ENCODE results near the gene PCED1B.

The PCED1B gene

GRCh38 chr12:47120736-47121135 lies 41.3 kb downstream of the PCED1B start:
- no peak for DNase-seq (ENCODE audit: low read depth in 2 of 2)

- DNase-seq (ENCODE audit: low read depth in 2 of 2), result no peak
Observed at GRCh38 chr12:47121146-47121545, 41.7 kb downstream of the PCED1B start.

GRCh38 chr12:47122602-47123001 lies 43.2 kb downstream of the PCED1B start:
- DNase-seq (ENCODE audit: low read depth in 2 of 2), result no peak

- no peak for DNase-seq (ENCODE audit: low read depth in 2 of 2)
Observed at GRCh38 chr12:47123730-47124129, 44.3 kb downstream of the PCED1B start.

- DNase-seq (ENCODE audit: low read depth in 2 of 2), result no peak
Observed at GRCh38 chr12:47124451-47124850, 45.0 kb downstream of the PCED1B start.

GRCh38 chr12:47126246-47126645 lies 46.8 kb downstream of the PCED1B start:
- no peak for DNase-seq (ENCODE audit: low read depth in 2 of 2)

GRCh38 chr12:47131011-47131410 lies 51.6 kb downstream of the PCED1B start:
- DNase-seq (ENCODE audit: low read depth in 2 of 2), result no peak

GRCh38 chr12:47134005-47134404 lies 54.6 kb downstream of the PCED1B start:
- no peak for DNase-seq (ENCODE audit: low read depth in 2 of 2)

GRCh38 chr12:47135578-47135977 lies 56.2 kb downstream of the PCED1B start:
- DNase-seq (ENCODE audit: low read depth in 2 of 2), result no peak

- no peak for DNase-seq (ENCODE audit: low read depth in 2 of 2)
Observed at GRCh38 chr12:47139000-47139681, 59.7 kb downstream of the PCED1B start.

GRCh38 chr12:47141459-47141858 lies 62.0 kb downstream of the PCED1B start:
- DNase-seq (ENCODE audit: low read depth in 2 of 2), result no peak

GRCh38 chr12:47144769-47145168 lies 65.3 kb downstream of the PCED1B start:
- no peak for DNase-seq (ENCODE audit: low read depth in 2 of 2)

GRCh38 chr12:47145188-47145587 lies 65.8 kb downstream of the PCED1B start:
- DNase-seq (ENCODE audit: low read depth in 2 of 2), result no peak

- DNase-seq (ENCODE audit: low read depth in 2 of 2), result no peak
Observed at GRCh38 chr12:47147739-47148138, 68.3 kb downstream of the PCED1B start.

- no peak for DNase-seq (ENCODE audit: low read depth in 2 of 2)
Observed at GRCh38 chr12:47149146-47149545, 69.7 kb downstream of the PCED1B start.

GRCh38 chr12:47152095-47152494 lies 72.7 kb downstream of the PCED1B start:
- DNase-seq (ENCODE audit: low read depth in 2 of 2), result no peak

GRCh38 chr12:47155457-47156166 lies 76.2 kb downstream of the PCED1B start:
- no peak for DNase-seq (ENCODE audit: low read depth in 2 of 2)

GRCh38 chr12:47156167-47156736 lies 76.8 kb downstream of the PCED1B start:
- DNase-seq (ENCODE audit: low read depth in 2 of 2), result no peak

- DNase-seq (ENCODE audit: low read depth in 2 of 2), result no peak
Observed at GRCh38 chr12:47158792-47159191, 79.4 kb downstream of the PCED1B start.

- DNase-seq (ENCODE audit: low read depth in 2 of 2), result no peak
Observed at GRCh38 chr12:47159348-47159747, 79.9 kb downstream of the PCED1B start.

- DNase-seq (ENCODE audit: low read depth in 2 of 2), result no peak
Observed at GRCh38 chr12:47160316-47161244, 81.2 kb downstream of the PCED1B start.

- no peak for DNase-seq (ENCODE audit: low read depth in 2 of 2)
Observed at GRCh38 chr12:47164116-47164515, 84.7 kb downstream of the PCED1B start.
